ENCODE measurements around the gene GNAQ.

DNA sequence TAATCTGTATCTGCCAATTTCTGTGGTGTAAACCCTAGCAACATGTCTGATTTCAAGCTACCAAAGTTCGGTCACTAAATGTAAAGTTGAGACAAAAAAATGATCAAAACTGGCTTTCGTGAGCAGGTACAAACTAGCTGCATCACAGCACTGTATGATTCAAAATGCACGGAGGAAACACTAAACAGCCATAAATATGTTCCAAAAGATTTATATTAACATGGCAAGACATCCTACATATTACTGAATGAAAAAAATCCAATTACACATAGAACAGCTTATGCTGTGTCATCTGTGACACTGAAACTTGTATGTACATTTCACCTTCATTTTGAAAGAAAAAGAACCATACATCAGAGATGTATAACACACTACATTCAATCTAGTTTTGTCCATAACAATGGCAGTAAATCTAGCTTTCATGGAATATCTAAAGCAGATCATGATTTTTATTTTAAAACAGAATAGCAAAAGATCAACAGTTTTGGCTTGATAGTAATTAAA, 14.4 kb downstream of the GNAQ start:
- no peak for TF ChIP-seq POLR2A (IDR thresholded peaks at IDR 0.05)
- TF ChIP-seq POLR2AphosphoS5 (IDR thresholded peaks at IDR 0.05) = no peak
- TF ChIP-seq, protein P1, sequence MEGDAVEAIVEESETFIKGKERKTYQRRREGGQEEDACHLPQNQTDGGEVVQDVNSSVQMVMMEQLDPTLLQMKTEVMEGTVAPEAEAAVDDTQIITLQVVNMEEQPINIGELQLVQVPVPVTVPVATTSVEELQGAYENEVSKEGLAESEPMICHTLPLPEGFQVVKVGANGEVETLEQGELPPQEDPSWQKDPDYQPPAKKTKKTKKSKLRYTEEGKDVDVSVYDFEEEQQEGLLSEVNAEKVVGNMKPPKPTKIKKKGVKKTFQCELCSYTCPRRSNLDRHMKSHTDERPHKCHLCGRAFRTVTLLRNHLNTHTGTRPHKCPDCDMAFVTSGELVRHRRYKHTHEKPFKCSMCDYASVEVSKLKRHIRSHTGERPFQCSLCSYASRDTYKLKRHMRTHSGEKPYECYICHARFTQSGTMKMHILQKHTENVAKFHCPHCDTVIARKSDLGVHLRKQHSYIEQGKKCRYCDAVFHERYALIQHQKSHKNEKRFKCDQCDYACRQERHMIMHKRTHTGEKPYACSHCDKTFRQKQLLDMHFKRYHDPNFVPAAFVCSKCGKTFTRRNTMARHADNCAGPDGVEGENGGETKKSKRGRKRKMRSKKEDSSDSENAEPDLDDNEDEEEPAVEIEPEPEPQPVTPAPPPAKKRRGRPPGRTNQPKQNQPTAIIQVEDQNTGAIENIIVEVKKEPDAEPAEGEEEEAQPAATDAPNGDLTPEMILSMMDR (IDR thresholded peaks at IDR 0.05 in 8 of 11, conservative IDR thresholded peaks at IDR 0.05 in 3 of 11) = no peak
